ENCODE measurements around the gene TIGAR. TPM values are rescaled to one million over a fixed set of nuclear protein-coding genes. Genes with fewer than 3 reads are reported as not detected.

The TIGAR gene
- total RNA-seq, 1 donor from 2014 or later: 21.9 TPM

- no peak overlapping the region for H3K4me3 Mint-ChIP-seq (ENCODE audit: unreplicated experiment)
- TF ChIP-seq CTCF (IDR thresholded peaks at IDR 0.05; ENCODE audit: unreplicated experiment): no peak
- peaks cover 4% of the 10 kb centered on the region for H3K27me3 Mint-ChIP-seq (ENCODE audit: unreplicated experiment)
- DNase-seq (ENCODE audit: low spot score): no peak
- H3K36me3 Mint-ChIP-seq (ENCODE audit: low read depth, unreplicated experiment): peaks cover 52% of the 10 kb centered on the region
- H3K27ac Mint-ChIP-seq (ENCODE audit: unreplicated experiment): no peak overlapping the region
- peaks cover 48% of the 10 kb centered on the region for H3K4me1 Mint-ChIP-seq (ENCODE audit: unreplicated experiment)
- H3K9me3 Mint-ChIP-seq (ENCODE audit: unreplicated experiment): no peaks in the 10 kb centered on the region
Observed at GRCh38 chr12:4282892-4283511, 38.0 kb upstream of the TIGAR start.

DNA sequence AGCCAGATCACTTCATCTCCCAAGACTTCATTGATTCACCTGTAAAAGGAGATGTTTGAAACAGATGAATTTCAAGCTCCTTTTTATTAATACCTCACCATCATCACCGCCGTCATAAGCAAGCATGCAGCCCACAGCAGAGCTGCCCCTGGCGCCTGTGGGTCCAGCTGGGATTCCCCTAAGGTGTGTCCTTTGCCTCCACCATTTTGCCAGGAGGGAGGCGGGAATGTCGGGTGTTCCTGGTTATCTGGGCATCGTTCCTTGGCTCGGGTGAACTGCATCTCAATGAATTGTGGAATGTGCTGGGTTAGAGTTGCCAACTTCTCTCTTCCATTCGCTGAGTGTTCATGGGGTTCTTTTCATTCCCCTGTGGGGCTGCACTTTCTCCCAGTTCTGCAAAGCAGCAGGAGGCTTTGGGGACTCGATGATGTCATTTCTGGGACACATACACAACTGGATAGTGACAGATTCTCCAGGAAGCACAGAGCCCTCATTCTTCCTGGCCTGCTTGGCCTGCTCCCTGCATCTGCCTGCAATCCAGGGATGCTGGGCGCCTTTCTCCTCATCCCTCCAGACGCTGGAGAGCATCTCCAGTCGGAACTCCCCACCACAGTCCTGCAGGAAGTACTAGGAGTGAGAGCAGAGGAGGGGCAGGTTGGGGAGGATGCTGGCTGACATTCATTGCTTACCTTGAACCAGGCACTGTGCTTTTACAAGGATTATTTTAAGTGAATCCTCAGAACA is 37.3 kb upstream of the TIGAR start:
- no peak overlapping the region for H3K4me3 Mint-ChIP-seq (ENCODE audit: unreplicated experiment)
- H3K36me3 Mint-ChIP-seq (ENCODE audit: low read depth, unreplicated experiment): peaks cover 57% of the 10 kb centered on the region
- DNase-seq (ENCODE audit: low spot score): no peak
- peaks cover 48% of the 10 kb centered on the region for H3K4me1 Mint-ChIP-seq (ENCODE audit: unreplicated experiment)
- H3K9me3 Mint-ChIP-seq (ENCODE audit: unreplicated experiment): no peaks in the 10 kb centered on the region
- no peak for TF ChIP-seq CTCF (IDR thresholded peaks at IDR 0.05; ENCODE audit: unreplicated experiment)
- no peak overlapping the region for H3K27ac Mint-ChIP-seq (ENCODE audit: unreplicated experiment)
- H3K27me3 Mint-ChIP-seq (ENCODE audit: unreplicated experiment): peaks cover 4% of the 10 kb centered on the region

GRCh38 chr12:4284306-4284705 is 36.7 kb upstream of the TIGAR start:
- H3K27ac Mint-ChIP-seq (ENCODE audit: unreplicated experiment): no peak overlapping the region
- no peak overlapping the region for H3K4me3 Mint-ChIP-seq (ENCODE audit: unreplicated experiment)
- peaks cover 48% of the 10 kb centered on the region for H3K4me1 Mint-ChIP-seq (ENCODE audit: unreplicated experiment)
- DNase-seq (ENCODE audit: low spot score): no peak
- H3K27me3 Mint-ChIP-seq (ENCODE audit: unreplicated experiment): peaks cover 6% of the 10 kb centered on the region
- peaks cover 57% of the 10 kb centered on the region for H3K36me3 Mint-ChIP-seq (ENCODE audit: low read depth, unreplicated experiment)
- TF ChIP-seq CTCF (IDR thresholded peaks at IDR 0.05; ENCODE audit: unreplicated experiment): no peak
- H3K9me3 Mint-ChIP-seq (ENCODE audit: unreplicated experiment): no peaks in the 10 kb centered on the region

- Mint-ChIP-seq H3K4me1 (ENCODE audit: unreplicated experiment) (peaks cover 51% of the 10 kb centered on the region), H3K9me3 (ENCODE audit: unreplicated experiment) (no peaks in the 10 kb centered on the region)
Observed at GRCh38 chr12:4285070-4285469, 35.9 kb upstream of the TIGAR start.

More at GRCh38 chr12:4285070-4285469, 35.9 kb upstream of the TIGAR start:
- H3K27ac Mint-ChIP-seq (ENCODE audit: unreplicated experiment): peak overlapping the region; percentile 48
- no peak for DNase-seq (ENCODE audit: low spot score)
- H3K4me3 Mint-ChIP-seq (ENCODE audit: unreplicated experiment): peak overlapping the region; percentile 62
- H3K36me3 Mint-ChIP-seq (ENCODE audit: low read depth, unreplicated experiment): peaks cover 56% of the 10 kb centered on the region
- no peak for TF ChIP-seq CTCF (IDR thresholded peaks at IDR 0.05; ENCODE audit: unreplicated experiment)
- H3K27me3 Mint-ChIP-seq (ENCODE audit: unreplicated experiment): peaks cover 8% of the 10 kb centered on the region

Measured in endothelial cell (in vitro differentiated cells).